ENCODE results near the gene PRXL2A. TPM values are rescaled to one million over a fixed set of nuclear protein-coding genes. Genes with fewer than 3 reads are reported as not detected.

Gene PRXL2A
- total RNA-seq, 1 donor from 2014 or later = 52.0 TPM

- TF ChIP-seq CTCF (conservative IDR thresholded peaks at IDR 0.05; ENCODE audit: low read depth, low read length) = no peak
- DNase-seq (ENCODE audit: low read depth) = no peak
- no peak overlapping the region for H3K4me3 ChIP-seq (ENCODE audit: low read depth, low read length)
These were observed 43.7 kb downstream of the PRXL2A start for GRCh38 chr10:80452069-80452468.

GRCh38 chr10:80452640-80453039 is 44.3 kb downstream of the PRXL2A start:
- H3K4me3 ChIP-seq (ENCODE audit: low read depth, low read length) = peak overlapping the region; percentile 51
- no peak for TF ChIP-seq CTCF (conservative IDR thresholded peaks at IDR 0.05; ENCODE audit: low read depth, low read length)
- no peak for DNase-seq (ENCODE audit: low read depth)

- peak overlapping the region; percentile 51 for H3K4me3 ChIP-seq (ENCODE audit: low read depth, low read length)
- TF ChIP-seq CTCF (conservative IDR thresholded peaks at IDR 0.05; ENCODE audit: low read depth, low read length) = no peak
- DNase-seq (ENCODE audit: low read depth) = no peak
These were observed 44.9 kb downstream of the PRXL2A start for GRCh38 chr10:80453056-80453841.

GRCh38 chr10:80453842-80454512 is 45.6 kb downstream of the PRXL2A start, which contains the start of gene TSPAN14:
Gene TSPAN14 (plus strand): TSS chr10:80454310. CDS start chr10:80489234, 34,924 bp downstream.
- H3K4me3 ChIP-seq (ENCODE audit: low read depth, low read length) = peak within 1 kb of the TSS; percentile 94
- DNase-seq (ENCODE audit: low read depth) = no peak
- TF ChIP-seq CTCF (conservative IDR thresholded peaks at IDR 0.05; ENCODE audit: low read depth, low read length) = no peak

GRCh38 chr10:80454513-80455460 is 46.4 kb downstream of the PRXL2A start:
- peak overlapping the region; percentile 94 for H3K4me3 ChIP-seq (ENCODE audit: low read depth, low read length)
- DNase-seq (ENCODE audit: low read depth) = no peak
- TF ChIP-seq CTCF (conservative IDR thresholded peaks at IDR 0.05; ENCODE audit: low read depth, low read length) = no peak

- DNase-seq (ENCODE audit: low read depth) = no peak
- peak overlapping the region; percentile 94 for H3K4me3 ChIP-seq (ENCODE audit: low read depth, low read length)
- TF ChIP-seq CTCF (conservative IDR thresholded peaks at IDR 0.05; ENCODE audit: low read depth, low read length) = no peak
These were observed 47.4 kb downstream of the PRXL2A start for GRCh38 chr10:80455461-80456349.

Measured in epithelial cell of proximal tubule (primary cell).